ENCODE data around the gene SRA1. TPM values are rescaled to one million over a fixed set of nuclear protein-coding genes. Genes with fewer than 3 reads are reported as not detected.

Gene SRA1
- total RNA-seq, 1 donor from 2014 or later = 72.4 TPM

- no peak overlapping the region for H2AFZ ChIP-seq (ENCODE audit: low read depth, low read length)
- H3K27ac Mint-ChIP-seq (ENCODE audit: unreplicated experiment) = no peak overlapping the region
- no peak overlapping the region for H3K9ac ChIP-seq (ENCODE audit: low read length)
- peaks cover 84% of the 10 kb centered on the region for H4K20me1 ChIP-seq (ENCODE audit: insufficient read depth, low read length)
- H3K27me3 Mint-ChIP-seq (ENCODE audit: low read depth, unreplicated experiment) = no peaks in the 10 kb centered on the region
- H3K79me2 ChIP-seq (ENCODE audit: insufficient read depth, low read length) = peaks cover 51% of the 10 kb centered on the region
- peaks cover 37% of the 10 kb centered on the region for H3K4me1 ChIP-seq (ENCODE audit: insufficient read depth, low read length)
- peaks cover 36% of the 10 kb centered on the region for H3K36me3 ChIP-seq (ENCODE audit: insufficient read depth, low read length)
- no peaks in the 10 kb centered on the region for H3K27me3 ChIP-seq (ENCODE audit: insufficient read depth, low read length)
- TF ChIP-seq EZH2 (IDR thresholded peaks at IDR 0.05; ENCODE audit: insufficient read depth, low read length) = no peak
- TF ChIP-seq CTCF (IDR thresholded peaks at IDR 0.05; ENCODE audit: insufficient read depth, low read depth, low read length) = no peak
- no peak overlapping the region for H3K4me2 ChIP-seq (ENCODE audit: low read length)
- H3K4me3 ChIP-seq (ENCODE audit: insufficient read depth, low read depth, low read length) = no peak overlapping the region
- H3K4me3 Mint-ChIP-seq (ENCODE audit: unreplicated experiment) = no peak overlapping the region
- peaks cover 42% of the 10 kb centered on the region for H3K4me1 Mint-ChIP-seq (ENCODE audit: low read depth, unreplicated experiment)
- no peak overlapping the region for H3K27ac ChIP-seq (ENCODE audit: low read depth, low read length)
- H3K9me3 Mint-ChIP-seq (ENCODE audit: unreplicated experiment) = no peaks in the 10 kb centered on the region
- FAIRE-seq = no peak
- no peak for DNase-seq (ENCODE audit: low read depth)
- no peaks in the 10 kb centered on the region for H3K9me3 ChIP-seq (ENCODE audit: insufficient read depth, low read depth, low read length)
- peaks cover 37% of the 10 kb centered on the region for H3K36me3 Mint-ChIP-seq (ENCODE audit: low read depth, unreplicated experiment)
Observed at GRCh38 chr5:140551872-140552271, 5.4 kb downstream of the SRA1 start.

- no peak for FAIRE-seq
- DNase-seq (ENCODE audit: low read depth) = no peak
Observed at GRCh38 chr5:140550147-140551079, 6.9 kb downstream of the SRA1 start.

More at GRCh38 chr5:140550147-140551079, 6.9 kb downstream of the SRA1 start:
- peaks cover 74% of the 10 kb centered on the region for H4K20me1 ChIP-seq (ENCODE audit: insufficient read depth, low read length)
- TF ChIP-seq EZH2 (IDR thresholded peaks at IDR 0.05; ENCODE audit: insufficient read depth, low read length) (no peak), CTCF (IDR thresholded peaks at IDR 0.05; ENCODE audit: insufficient read depth, low read depth, low read length) (no peak)
- no peaks in the 10 kb centered on the region for H3K9me3 ChIP-seq (ENCODE audit: insufficient read depth, low read depth, low read length)
- no peak overlapping the region for H3K9ac ChIP-seq (ENCODE audit: low read length)
- peaks cover 39% of the 10 kb centered on the region for H3K4me1 Mint-ChIP-seq (ENCODE audit: low read depth, unreplicated experiment)
- no peak overlapping the region for H3K4me3 Mint-ChIP-seq (ENCODE audit: unreplicated experiment)
- H3K27ac Mint-ChIP-seq (ENCODE audit: unreplicated experiment) = no peak overlapping the region
- H3K9me3 Mint-ChIP-seq (ENCODE audit: unreplicated experiment) = no peaks in the 10 kb centered on the region
- no peak overlapping the region for H2AFZ ChIP-seq (ENCODE audit: low read depth, low read length)
- peaks cover 32% of the 10 kb centered on the region for H3K4me1 ChIP-seq (ENCODE audit: insufficient read depth, low read length)
- no peak overlapping the region for H3K4me3 ChIP-seq (ENCODE audit: insufficient read depth, low read depth, low read length)
- H3K27me3 Mint-ChIP-seq (ENCODE audit: low read depth, unreplicated experiment) = no peaks in the 10 kb centered on the region
- H3K27me3 ChIP-seq (ENCODE audit: insufficient read depth, low read length) = no peaks in the 10 kb centered on the region
- H3K36me3 ChIP-seq (ENCODE audit: insufficient read depth, low read length) = peaks cover 36% of the 10 kb centered on the region
- no peak overlapping the region for H3K27ac ChIP-seq (ENCODE audit: low read depth, low read length)
- peaks cover 36% of the 10 kb centered on the region for H3K79me2 ChIP-seq (ENCODE audit: insufficient read depth, low read length)
- H3K4me2 ChIP-seq (ENCODE audit: low read length) = no peak overlapping the region
- H3K36me3 Mint-ChIP-seq (ENCODE audit: low read depth, unreplicated experiment) = peaks cover 32% of the 10 kb centered on the region
